Smooth muscle cell (in vitro differentiated cells): Measurements from ENCODE around the gene ZNF595. TPM values are rescaled to one million over a fixed set of nuclear protein-coding genes. Genes with fewer than 3 reads are reported as not detected.

Experiments
- DNase-seq: peaks from one replicate; lab custom pipeline; 2025; ENCODE audit not compliant: unreplicated experiment; lab: John Stamatoyannopoulos, UW
- H2AFZ ChIP-seq: fragments of 200-600 bp; sonication (generic); 2 replicates; pipeline ENCODE4 v1.6.0; 2016; ENCODE audit warnings: antibody characterized with exemption, low read depth, mild to moderate bottlenecking
- H3F3A ChIP-seq: fragments of 200-600 bp; sonication (generic); 2 replicates; pipeline ENCODE4 v1.6.0; 2017; ENCODE audit warnings: antibody characterized with exemption, low read depth
- H3K27ac ChIP-seq: fragments of 200-600 bp; sonication (generic); 2 replicates; pipeline ENCODE4 v1.5.1; 2016; ENCODE audit warnings: low read depth, mild to moderate bottlenecking
- H3K27me3 ChIP-seq: fragments of 200-600 bp; sonication (generic); 2 replicates; pipeline ENCODE4 v1.6.1; 2016; ENCODE audit warnings: low read depth, mild to moderate bottlenecking
- H3K36me3 ChIP-seq: fragments of 200-600 bp; sonication (generic); 2 replicates; pipeline ENCODE4 v1.5.1; 2016; ENCODE audit warnings: low read depth
- H3K4me1 ChIP-seq: fragments of 200-600 bp; sonication (generic); 2 replicates; pipeline ENCODE4 v1.5.1; 2016; ENCODE audit warnings: low read depth
- H3K4me2 ChIP-seq: fragments of 200-600 bp; sonication (generic); 2 replicates; pipeline ENCODE4 v1.6.0; 2016; ENCODE audit warnings: mild to moderate bottlenecking
- H3K4me3 ChIP-seq: fragments of 200-600 bp; sonication (generic); 2 replicates; pipeline ENCODE4 v1.5.1; 2016; ENCODE audit warnings: mild to moderate bottlenecking
- H3K79me2 ChIP-seq: fragments of 200-600 bp; sonication (generic); 2 replicates; pipeline ENCODE4 v1.6.0; 2016; ENCODE audit warnings: low read depth, mild to moderate bottlenecking
- H3K9ac ChIP-seq: fragments of 200-600 bp; sonication (generic); 2 replicates; pipeline ENCODE4 v1.6.0; 2016; ENCODE audit warnings: low read depth
- H3K9me3 ChIP-seq: fragments of 200-600 bp; sonication (generic); replicated peaks from 2 replicates; pipeline ENCODE4 v1.5.1; 2016; ENCODE audit warnings: low read depth
- H4K20me1 ChIP-seq: fragments of 200-600 bp; sonication (generic); 2 replicates; pipeline ENCODE4 v1.6.0; 2016; ENCODE audit warnings: low read depth
- WGBS: methylation state at CpG from one replicate; pipeline ENCODE4 v1.1.7; 2016; ENCODE audit warnings: low lambda C conversion rate; 5-methylcytosine and 5-hydroxymethylcytosine counted together
- polyA plus RNA-seq: library from polyadenylated mRNA; unstranded; fragments of >200 nt; fragmentation: Nextera tagmentation; extraction: Ambion mirVana; gene quantifications from 2 replicates; pipeline ENCODE4 v1.2.1, GENCODE V29; 2016
- total RNA-seq: library from RNA; depleted of rRNA; stranded (reverse); fragments of >200 nt; gene quantifications from 2 replicates; pipeline ENCODE4 v1.2.3, GENCODE V29; 2014
- TF ChIP-seq, protein P1 (sequence below): fragments of 200-600 bp; sonication (generic); IDR thresholded peaks from 2 replicates; pipeline ENCODE4 v1.5.1; 2017; ENCODE audit warnings: borderline replicate concordance, mild to moderate bottlenecking, antibody characterized with exemption; ENCODE audit not compliant: insufficient read depth, poor library complexity, severe bottlenecking

The ZNF595 gene
- total and polyA plus RNA-seq, 2 experiments from 2014 or later = 2.7 to 9.2 TPM

- Histone ChIP-seq H3K4me2 (no peak overlapping the region), H3K27ac (no peak overlapping the region), H3K4me3 (no peak overlapping the region), H3K27me3 (no peaks in the 10 kb centered on the region), H2AFZ (no peak overlapping the region), H3K79me2 (no peaks in the 10 kb centered on the region), H3K4me1 (no peaks in the 10 kb centered on the region), H3K9ac (no peak overlapping the region), H3K36me3 (peaks cover 4% of the 10 kb centered on the region), H3F3A (no peaks in the 10 kb centered on the region), H4K20me1 (no peaks in the 10 kb centered on the region), H3K9me3 (peaks cover 29% of the 10 kb centered on the region)
- TF ChIP-seq, protein P1, sequence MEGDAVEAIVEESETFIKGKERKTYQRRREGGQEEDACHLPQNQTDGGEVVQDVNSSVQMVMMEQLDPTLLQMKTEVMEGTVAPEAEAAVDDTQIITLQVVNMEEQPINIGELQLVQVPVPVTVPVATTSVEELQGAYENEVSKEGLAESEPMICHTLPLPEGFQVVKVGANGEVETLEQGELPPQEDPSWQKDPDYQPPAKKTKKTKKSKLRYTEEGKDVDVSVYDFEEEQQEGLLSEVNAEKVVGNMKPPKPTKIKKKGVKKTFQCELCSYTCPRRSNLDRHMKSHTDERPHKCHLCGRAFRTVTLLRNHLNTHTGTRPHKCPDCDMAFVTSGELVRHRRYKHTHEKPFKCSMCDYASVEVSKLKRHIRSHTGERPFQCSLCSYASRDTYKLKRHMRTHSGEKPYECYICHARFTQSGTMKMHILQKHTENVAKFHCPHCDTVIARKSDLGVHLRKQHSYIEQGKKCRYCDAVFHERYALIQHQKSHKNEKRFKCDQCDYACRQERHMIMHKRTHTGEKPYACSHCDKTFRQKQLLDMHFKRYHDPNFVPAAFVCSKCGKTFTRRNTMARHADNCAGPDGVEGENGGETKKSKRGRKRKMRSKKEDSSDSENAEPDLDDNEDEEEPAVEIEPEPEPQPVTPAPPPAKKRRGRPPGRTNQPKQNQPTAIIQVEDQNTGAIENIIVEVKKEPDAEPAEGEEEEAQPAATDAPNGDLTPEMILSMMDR = no peak
- no peak for DNase-seq
- WGBS = 94% methylated on average over 1 of the region's 1 CpG
These were observed 45.3 kb downstream of the ZNF595 start for GRCh38 chr4:98386-98785.

DNA sequence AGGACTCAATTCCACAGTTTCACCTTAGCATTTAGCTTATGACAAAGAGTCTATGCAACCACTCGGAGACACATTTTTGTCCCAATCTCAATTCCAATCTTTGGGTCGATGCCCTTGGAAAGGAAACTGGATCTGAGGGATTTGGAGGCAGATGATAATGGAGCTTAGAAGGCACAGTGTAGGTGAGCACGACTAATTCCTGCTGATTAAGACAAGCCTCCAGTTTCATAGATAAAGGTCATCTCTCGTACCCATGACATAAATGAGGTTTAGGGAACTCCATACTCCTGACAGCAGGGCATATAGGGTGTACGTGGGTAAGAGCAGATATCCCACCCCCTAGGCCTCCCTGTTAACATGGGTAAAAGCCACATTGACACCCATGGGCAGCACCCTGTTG, 46.7 kb downstream of the ZNF595 start:
- no peak for DNase-seq
- no peaks in the 10 kb centered on the region for H3K79me2 ChIP-seq
- no peaks in the 10 kb centered on the region for H3F3A ChIP-seq
- H3K4me2 ChIP-seq = no peak overlapping the region
- no peak overlapping the region for H3K27ac ChIP-seq
- no peaks in the 10 kb centered on the region for H3K27me3 ChIP-seq
- no peak overlapping the region for H3K9ac ChIP-seq
- no peak overlapping the region for H3K4me3 ChIP-seq
- H2AFZ ChIP-seq = no peak overlapping the region
- WGBS = 86% methylated on average over 5 of the region's 5 CpGs
- H3K9me3 ChIP-seq = peaks cover 18% of the 10 kb centered on the region
- TF ChIP-seq, protein P1 = no peak
- no peaks in the 10 kb centered on the region for H4K20me1 ChIP-seq
- no peaks in the 10 kb centered on the region for H3K4me1 ChIP-seq
- peaks cover 4% of the 10 kb centered on the region for H3K36me3 ChIP-seq

DNA sequence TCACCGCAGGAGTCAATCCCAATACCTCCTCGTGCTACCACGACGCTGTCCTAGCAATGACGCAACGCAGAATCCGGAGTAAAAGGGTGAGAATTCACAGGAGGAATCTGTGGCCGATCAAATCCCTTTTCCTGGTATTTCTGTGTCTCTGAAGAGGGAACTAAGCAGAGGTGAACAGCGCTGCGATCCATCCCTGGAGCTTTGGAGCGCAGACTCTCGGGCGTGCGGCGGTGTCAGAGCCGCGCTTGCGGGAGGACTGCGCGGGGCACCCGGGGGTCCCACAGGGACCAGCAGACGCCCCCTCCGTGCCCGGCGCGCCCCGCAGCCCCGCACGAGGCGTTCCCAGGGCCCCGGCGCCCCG, 53.9 kb downstream of the ZNF595 start:
- H2AFZ ChIP-seq = no peak overlapping the region
- no peaks in the 10 kb centered on the region for H3K36me3 ChIP-seq
- no peaks in the 10 kb centered on the region for H3F3A ChIP-seq
- no peaks in the 10 kb centered on the region for H3K27me3 ChIP-seq
- TF ChIP-seq, protein P1 = no peak
- no peaks in the 10 kb centered on the region for H3K4me1 ChIP-seq
- no peak overlapping the region for H3K4me3 ChIP-seq
- no peak for DNase-seq
- H3K9ac ChIP-seq = no peak overlapping the region
- H3K79me2 ChIP-seq = no peaks in the 10 kb centered on the region
- no peak overlapping the region for H3K4me2 ChIP-seq
- peaks cover 9% of the 10 kb centered on the region for H3K9me3 ChIP-seq
- WGBS = 95% methylated on average over 28 of the region's 33 CpGs
- H4K20me1 ChIP-seq = no peaks in the 10 kb centered on the region
- H3K27ac ChIP-seq = no peak overlapping the region

GRCh38 chr4:107444-108429, 54.6 kb downstream of the ZNF595 start:
- Histone ChIP-seq H2AFZ (no peak overlapping the region), H3K4me3 (no peak overlapping the region), H3K27me3 (no peaks in the 10 kb centered on the region), H3K4me2 (no peak overlapping the region), H3K9me3 (peaks cover 9% of the 10 kb centered on the region), H3F3A (no peaks in the 10 kb centered on the region), H3K9ac (no peak overlapping the region), H3K79me2 (no peaks in the 10 kb centered on the region), H3K4me1 (no peaks in the 10 kb centered on the region), H3K36me3 (no peaks in the 10 kb centered on the region), H4K20me1 (no peaks in the 10 kb centered on the region), H3K27ac (no peak overlapping the region)
- TF ChIP-seq, protein P1 = no peak
- no peak for DNase-seq
- 94% methylated on average over 43 of the region's 91 CpGs for WGBS
